ENCODE measurements around the gene SNHG17. TPM values are rescaled to one million over a fixed set of nuclear protein-coding genes. Genes with fewer than 3 reads are reported as not detected.
A peak's percentile ranks its signal among the peaks of the same experiment; 100 is the strongest.

Gene SNHG17
- total and polyA plus RNA-seq, 12 donors: 4.2 to 25.9 (median 6.7) TPM

DNA sequence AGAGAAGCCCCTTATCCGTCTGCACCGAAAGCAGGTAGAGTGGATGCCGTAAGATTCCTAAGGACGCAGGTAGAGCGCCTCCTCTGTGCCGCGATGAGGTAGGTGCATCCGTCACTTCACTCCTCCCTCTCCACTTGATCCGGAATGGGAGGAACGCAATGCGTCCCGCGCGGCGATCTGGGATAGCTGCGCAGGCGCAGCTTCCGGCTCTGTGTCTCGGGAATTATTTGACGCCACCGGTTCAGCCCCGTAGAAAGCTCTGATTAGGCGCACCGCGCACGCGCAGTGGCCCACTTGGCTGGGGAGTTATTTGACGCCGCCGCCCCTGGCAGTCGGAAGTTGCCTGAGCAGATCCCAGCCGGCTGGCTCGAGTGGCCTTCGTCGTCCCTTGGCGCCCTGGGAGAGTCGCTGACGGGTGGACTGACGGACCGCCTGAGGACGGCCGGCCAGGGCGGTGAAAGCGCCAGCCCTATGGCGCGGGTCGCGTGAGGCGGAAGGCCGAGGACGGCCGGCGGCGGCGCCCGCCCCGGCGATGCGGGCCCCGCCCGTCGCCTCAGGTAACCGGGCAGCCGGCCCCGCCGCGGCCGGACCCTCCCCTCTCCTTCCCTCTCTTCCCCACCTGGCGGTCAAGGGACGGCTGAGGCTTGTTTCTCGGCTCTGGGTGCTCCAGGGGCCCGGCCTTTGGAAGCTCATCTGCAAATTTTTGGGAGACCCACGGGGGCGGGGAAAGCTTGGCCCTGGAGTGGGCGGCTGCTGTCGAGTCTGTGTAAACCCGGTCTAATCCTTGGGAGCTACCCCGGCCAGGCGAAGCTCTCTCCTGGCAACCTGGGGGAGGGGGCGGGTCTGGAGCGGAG, 37.6 kb upstream of the SNHG17 start, which contains the start of gene RALGAPB:
RALGAPB (plus strand) TSS at position 331 of the 854 bp plus-strand sequence. CDS start 15,590 bp downstream, outside the sequence.
- Histone ChIP-seq H3K27me3 (no peaks in the 10 kb centered on the region), H3K27ac (peak within 1 kb of the TSS; percentile 63 to 96 (median 92)), H3K4me3 (peak within 1 kb of the TSS; percentile 73 to 92 (median 86)), H3K9me3 (no peaks in the 10 kb centered on the region), H3K4me1 (peaks cover 3 to 40% (median 24%) of the 10 kb centered on the region in 9 donors), H3K36me3 (no peaks in the 10 kb centered on the region)
- TF ChIP-seq, protein P1, sequence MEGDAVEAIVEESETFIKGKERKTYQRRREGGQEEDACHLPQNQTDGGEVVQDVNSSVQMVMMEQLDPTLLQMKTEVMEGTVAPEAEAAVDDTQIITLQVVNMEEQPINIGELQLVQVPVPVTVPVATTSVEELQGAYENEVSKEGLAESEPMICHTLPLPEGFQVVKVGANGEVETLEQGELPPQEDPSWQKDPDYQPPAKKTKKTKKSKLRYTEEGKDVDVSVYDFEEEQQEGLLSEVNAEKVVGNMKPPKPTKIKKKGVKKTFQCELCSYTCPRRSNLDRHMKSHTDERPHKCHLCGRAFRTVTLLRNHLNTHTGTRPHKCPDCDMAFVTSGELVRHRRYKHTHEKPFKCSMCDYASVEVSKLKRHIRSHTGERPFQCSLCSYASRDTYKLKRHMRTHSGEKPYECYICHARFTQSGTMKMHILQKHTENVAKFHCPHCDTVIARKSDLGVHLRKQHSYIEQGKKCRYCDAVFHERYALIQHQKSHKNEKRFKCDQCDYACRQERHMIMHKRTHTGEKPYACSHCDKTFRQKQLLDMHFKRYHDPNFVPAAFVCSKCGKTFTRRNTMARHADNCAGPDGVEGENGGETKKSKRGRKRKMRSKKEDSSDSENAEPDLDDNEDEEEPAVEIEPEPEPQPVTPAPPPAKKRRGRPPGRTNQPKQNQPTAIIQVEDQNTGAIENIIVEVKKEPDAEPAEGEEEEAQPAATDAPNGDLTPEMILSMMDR (IDR thresholded peaks at IDR 0.05): peak in 6 of 9 donors; percentile 8 to 65 (median 52)
- intact Hi-C loops (cut with DNase I): loop anchor here in 3 of 10 donors (1.0 to 2.0 kb wide), 3 partner anchors 26 to 38 kb away; partner anchors contain the start of gene SNHG17 (in 1 of the 3)
- ATAC-seq (peak; percentile 96 to 100 (median 98)), DNase-seq (peak; percentile 99 to 100)
- WGBS, 2 donors: 0 to 1% methylated on average over 80 to 81 of the region's 81 CpGs

DNA sequence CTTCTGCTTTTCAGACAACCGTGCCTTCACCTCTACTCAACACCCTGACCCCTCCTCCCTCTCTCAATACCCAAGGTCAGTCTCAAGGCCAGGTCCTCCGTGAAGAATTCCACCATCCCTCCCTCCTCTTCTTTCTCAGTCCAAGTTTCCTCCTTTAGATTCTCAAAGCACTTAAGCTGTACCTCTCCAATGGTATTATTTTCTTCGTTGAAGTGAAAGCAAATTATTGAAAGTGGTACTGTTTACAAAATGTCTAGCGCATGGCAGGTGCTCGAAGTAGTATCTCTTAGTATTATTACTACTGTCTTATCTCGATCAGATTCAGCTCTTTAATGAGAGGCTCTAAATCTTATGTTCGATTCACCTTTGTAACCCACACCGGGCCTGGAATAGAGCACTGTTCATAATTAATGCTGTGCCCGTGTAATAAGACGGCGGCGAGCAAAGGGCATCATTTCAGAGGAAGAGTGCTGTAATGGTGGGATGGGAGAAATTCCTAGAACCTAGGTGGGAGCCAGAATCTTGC, 36.9 kb upstream of the SNHG17 start:
- Histone ChIP-seq H3K27me3 (no peaks in the 10 kb centered on the region), H3K4me1 (peaks cover 3 to 40% (median 24%) of the 10 kb centered on the region in 9 donors), H3K27ac (peak overlapping the region; percentile 38 to 96 (median 92)), H3K4me3 (peak overlapping the region; percentile 34 to 92 (median 86)), H3K36me3 (no peaks in the 10 kb centered on the region), H3K9me3 (no peaks in the 10 kb centered on the region)
- TF ChIP-seq, protein P1 (IDR thresholded peaks at IDR 0.05): peak in 1 of 9 donors; percentile 24
- 17 to 20% methylated on average over 12 of the region's 12 CpGs for WGBS, 2 donors
- peak in 1 of 8 donors; percentile 3 for ATAC-seq
- intact Hi-C loops (cut with DNase I): loop anchor here in 3 of 10 donors (1.0 to 2.0 kb wide), 3 partner anchors 25 to 37 kb away; partner anchors contain the start of gene SNHG17 (in 1 of the 3)
- no peak for DNase-seq

DNA sequence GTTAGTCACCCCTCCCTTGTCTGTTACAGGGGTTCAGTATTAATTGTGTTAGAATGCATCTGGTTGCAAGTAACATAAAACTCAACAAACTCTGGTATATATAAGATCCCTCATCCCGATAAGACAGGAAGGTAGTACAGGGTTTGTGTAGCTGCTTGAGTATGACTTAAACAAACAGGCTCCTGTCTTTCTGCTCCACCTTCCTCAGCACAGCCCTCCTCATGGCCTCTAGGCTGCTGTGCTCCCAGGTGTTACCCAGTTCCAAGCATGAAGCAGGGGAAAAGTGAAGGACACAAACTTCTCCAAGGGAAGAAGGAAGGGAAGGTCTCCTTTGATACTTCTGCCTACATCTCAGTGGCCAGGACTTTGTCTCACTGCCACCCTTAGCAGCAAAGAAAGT, 36.1 kb upstream of the SNHG17 start:
- no peaks in the 10 kb centered on the region for H3K27me3 ChIP-seq
- DNase-seq (no peak), ATAC-seq (no peak)
- TF ChIP-seq, protein P1 (IDR thresholded peaks at IDR 0.05): no peak
- no peak overlapping the region for H3K4me3 ChIP-seq
- H3K36me3 ChIP-seq: no peaks in the 10 kb centered on the region
- peak overlapping the region in 3 of 10 donors; percentile 5 to 96 (median 94) for H3K27ac ChIP-seq
- H3K9me3 ChIP-seq: no peaks in the 10 kb centered on the region
- 79 to 82% methylated on average over 1 of the region's 1 CpG for WGBS, 2 donors
- peaks cover 3 to 38% (median 24%) of the 10 kb centered on the region in 9 donors for H3K4me1 ChIP-seq
- intact Hi-C loops (cut with DNase I): no loop called here

DNA sequence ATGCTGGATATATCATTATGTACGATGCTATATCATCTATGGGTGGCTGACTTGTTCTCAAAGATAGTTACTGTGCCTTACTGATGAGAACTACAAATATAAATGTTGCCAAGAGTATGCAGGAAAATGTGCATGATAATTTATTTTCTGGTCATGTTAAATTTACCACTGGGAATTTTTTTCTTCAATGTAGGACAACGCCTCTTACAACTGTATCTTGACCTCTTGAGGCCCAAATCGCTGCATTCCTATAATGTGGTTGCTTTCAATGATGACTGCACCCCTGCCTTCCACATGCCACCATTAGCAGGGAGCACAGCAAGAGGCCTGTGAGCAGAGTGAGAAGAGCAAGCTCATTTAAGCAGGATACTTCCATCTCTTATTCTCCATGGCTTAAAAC, 31.9 kb upstream of the SNHG17 start:
- Histone ChIP-seq H3K27ac (no peak overlapping the region), H3K4me3 (no peak overlapping the region), H3K36me3 (no peaks in the 10 kb centered on the region), H3K4me1 (peaks cover 0 to 4% (median 1%) of the 10 kb centered on the region in 9 donors), H3K9me3 (no peaks in the 10 kb centered on the region), H3K27me3 (no peaks in the 10 kb centered on the region)
- intact Hi-C loops (cut with DNase I): no loop called here
- TF ChIP-seq, protein P1 (IDR thresholded peaks at IDR 0.05): no peak
- DNase-seq (no peak), ATAC-seq (no peak)
- WGBS, 2 donors: 79 to 83% methylated on average over 3 of the region's 3 CpGs
